Measurements from ENCODE around the gene AURKB.
"Not testable (repeated sequence)": the region's sequence is repeated elsewhere in the genome, so short reads cannot be mapped to it uniquely, and the experiment has no call there.

Gene AURKB

GRCh38 chr17:8189041-8189710, 21.2 kb downstream of the AURKB start:
- no peak for DNase-seq (ENCODE audit: low read depth in 2 of 2)

GRCh38 chr17:8188263-8188839, 22.0 kb downstream of the AURKB start:
- no peak for DNase-seq (ENCODE audit: low read depth in 2 of 2)

DNA sequence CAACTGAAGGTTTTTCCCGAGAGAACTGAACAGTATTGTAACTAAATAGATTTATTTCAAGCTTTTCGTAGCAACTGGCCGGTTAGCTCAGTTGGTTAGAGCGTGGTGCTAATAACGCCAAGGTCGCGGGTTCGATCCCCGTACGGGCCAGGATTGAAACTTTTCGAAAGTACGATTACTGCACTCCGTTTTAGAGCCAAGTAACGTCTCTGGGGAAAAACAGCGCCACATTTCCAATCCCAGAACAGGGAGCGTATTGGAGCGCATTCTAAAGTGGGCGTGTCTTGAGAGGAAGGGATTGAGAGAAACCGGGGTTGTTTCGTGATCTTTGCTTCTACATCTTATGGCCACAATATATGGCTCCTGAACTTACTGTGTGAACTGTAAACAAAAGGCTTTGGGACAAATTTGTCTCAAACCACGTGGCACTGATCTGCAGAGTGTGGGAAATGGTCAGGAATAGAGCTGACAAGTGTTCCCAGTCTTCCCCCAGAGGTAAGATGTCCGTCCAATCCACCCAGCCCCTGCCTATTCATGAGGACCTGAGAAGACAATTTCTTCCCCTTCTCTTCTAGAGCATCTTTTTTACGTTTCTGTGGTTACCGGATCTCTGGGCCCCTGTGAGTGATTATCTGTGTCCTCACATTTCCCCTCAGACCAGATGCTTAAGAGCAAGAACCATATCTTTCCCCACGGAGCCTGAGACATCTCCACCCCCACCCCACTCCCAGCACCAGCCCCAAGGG, 22.7 kb downstream of the AURKB start:
- peak; percentile 94 to 95 for DNase-seq (ENCODE audit: low read depth in 2 of 2)

DNA sequence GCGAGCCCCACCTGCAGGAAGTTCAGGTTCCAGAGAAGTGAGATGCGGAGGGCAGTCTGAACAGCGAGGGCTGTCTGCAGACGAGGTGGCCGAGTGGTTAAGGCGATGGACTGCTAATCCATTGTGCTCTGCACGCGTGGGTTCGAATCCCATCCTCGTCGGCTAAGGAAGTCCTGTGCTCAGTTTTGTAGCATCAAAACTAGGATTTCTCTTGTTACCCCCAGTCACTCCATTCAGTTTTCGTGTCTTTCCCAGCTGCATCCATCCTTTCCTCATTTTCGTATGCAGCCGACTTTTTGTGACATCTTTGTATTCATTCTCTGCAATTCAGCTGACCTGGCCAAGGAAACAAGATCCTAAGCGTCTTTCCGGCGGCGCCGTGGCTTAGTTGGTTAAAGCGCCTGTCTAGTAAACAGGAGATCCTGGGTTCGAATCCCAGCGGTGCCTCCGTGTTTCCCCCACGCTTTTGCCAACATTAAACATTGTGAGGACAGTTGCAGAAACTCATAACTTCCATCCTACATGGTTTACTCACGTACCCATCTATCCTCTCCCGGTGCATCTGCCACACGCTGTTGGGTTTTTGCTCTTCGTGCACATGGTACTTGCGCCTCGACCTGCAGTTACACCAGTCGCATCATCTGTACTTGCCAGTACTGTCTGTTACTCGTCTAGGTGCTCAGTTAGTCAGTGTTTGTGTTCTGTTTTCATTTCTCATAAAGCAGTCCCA, 23.4 kb downstream of the AURKB start:
- DNase-seq (ENCODE audit: low read depth in 2 of 2), result peak; percentile 96 to 99

DNA sequence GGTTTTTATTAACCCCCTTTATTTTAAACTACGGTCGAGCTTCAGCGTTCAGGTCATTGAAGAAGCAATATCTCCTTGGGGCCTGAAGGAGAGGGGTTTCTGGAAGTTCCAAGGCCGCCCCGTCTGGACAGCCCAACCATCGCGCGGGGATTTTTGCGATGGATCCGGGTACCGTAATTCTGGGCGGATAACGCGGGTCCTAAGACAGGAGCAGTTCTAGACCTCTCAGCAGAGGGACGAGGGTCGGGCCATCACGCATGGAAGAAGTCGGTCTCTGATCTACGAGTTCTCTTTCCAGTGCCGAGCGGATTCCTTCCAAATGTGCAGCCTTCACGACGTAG, 24.0 kb downstream of the AURKB start:
- DNase-seq (ENCODE audit: low read depth in 2 of 2), result no peak

DNA sequence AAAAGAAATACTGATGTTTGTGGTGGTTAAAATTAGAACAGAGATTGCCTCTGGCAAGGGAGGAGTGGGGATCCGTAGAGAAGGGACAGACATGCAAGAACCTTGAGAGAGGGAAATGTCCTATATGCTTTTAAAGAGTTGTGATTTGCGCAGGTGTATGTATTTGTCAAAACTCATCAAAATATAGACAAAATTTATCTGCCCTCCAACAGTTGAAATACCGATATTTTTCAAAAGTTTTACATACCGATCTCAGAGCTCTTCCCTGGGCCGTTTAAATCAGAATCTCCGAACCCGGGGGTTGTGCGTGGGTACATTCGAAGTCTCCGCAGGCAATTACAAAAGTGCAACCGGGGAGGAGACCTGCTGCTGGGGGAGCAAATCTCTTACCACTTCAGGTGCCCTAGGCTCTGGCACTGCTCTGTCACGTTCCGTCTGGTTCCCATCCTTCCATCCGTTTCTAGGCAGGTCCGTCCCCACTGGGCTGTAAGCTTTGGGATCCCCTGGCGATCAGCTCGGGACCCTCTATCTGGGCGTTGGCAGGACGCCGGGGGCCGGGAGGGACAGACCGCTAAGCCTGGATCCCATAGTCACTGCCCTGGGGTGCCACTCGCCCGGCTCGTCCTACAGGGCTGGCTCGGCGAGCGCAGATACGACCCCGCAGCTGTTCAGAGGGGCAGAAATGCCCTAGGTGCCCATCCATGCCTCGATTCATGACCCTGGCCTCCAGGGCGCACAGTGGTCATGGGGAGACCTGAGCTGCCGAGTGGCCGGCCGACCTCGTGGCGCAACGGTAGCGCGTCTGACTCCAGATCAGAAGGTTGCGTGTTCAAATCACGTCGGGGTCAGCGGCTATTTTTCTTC, 24.6 kb downstream of the AURKB start:
- DNase-seq (ENCODE audit: low read depth in 2 of 2), result peak; percentile 90 to 94

DNA sequence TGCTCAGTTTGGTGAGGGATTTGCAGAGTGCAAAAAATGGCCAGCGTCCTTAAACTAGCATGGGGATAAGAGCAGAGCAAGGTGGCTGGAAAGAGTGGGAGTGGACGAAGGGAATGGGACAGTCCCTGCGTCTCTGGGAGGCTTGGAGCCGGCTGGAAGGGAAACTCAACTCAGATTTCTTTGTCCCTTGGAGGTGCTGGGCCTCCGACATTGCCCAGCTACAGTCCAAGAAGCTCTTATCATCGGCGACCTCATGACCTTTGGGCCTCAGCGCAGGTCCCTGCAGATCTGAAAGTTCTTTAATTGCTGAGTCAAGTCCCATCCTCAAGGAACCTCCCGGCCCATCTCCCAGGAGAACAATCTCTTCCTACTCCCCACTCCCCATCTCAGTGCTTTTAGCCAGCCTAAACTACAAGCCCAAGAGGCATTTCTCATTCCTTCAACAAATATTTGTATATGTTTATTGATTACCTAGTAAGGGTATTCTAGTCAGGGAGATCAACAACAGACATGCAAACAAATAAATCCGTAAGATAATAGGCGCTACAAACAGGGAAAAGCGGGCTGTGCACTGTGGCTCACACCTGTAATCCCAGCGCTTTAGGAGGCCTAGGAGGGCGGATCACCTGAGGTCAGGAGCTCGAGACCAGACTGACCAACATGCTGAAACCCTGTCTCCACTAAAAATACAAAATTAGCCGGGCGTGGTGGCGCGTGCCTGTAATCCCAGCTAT, 33.2 kb downstream of the AURKB start:
- no peak for DNase-seq (ENCODE audit: low read depth in 2 of 2)

DNA sequence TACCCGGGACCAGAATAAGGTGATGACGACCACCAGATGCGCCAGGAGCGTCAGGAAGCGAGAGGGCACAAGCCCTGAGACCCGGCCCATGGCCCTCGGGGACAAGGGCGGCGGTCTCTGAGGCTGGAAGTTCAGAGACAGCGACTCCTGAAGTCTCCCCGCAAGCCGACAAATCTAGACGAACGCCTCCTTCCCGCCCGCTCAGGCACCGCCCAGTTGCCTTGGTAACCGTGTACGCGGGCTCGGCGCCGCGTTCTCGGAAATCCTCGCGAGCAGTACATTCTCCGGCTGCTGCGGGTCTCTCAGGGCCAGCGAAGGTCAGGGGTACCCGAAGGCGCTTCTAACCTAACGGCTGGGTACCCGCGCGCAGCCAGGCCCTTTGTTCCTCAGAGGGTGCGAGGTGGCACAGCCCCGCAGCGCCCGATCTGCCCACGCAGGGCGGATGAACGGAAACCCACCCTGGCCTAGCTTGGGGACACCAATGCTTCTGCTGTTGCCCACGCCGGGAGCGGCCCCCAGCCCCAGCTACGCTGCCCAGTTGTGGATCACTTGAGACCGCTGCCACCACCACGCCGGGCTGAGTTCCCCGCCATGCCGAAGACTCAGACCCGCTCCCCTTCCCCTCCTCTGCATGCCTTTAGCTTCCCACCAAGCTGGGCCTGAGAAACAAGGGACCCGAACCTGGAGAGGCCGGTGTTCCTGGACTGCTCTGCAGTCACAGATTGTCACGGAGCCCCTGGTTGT, 34.0 kb downstream of the AURKB start, which contains the start of gene TMEM107:
Gene TMEM107, minus strand, starts transcription at position 184 of the 744 bp plus-strand sequence. Its CDS starts 94 bp downstream, at position 90.
- DNase-seq (ENCODE audit: low read depth in 2 of 2), result peak; percentile 78 to 80

DNA sequence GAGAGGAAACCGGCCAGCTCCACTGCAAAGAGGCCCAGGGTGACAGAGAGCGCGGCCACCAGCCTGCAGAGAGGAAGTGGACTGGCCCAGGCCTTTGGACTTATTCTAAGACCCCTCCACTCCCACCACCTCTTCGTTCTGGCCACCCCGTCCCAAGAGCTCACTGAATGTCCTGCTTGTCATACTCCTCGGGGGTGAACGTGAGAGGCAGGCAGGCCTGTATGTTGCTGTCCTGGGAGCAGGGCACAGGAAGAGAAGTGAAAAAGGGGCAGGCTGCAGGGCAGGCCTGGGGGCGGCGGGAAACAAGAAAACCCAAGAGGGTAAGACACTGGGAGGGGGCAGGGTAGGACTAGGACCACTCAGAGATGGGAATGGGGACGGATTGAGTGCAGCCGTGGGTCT, 34.6 kb downstream of the AURKB start:
- DNase-seq (ENCODE audit: low read depth in 2 of 2), result no peak

- no peak for DNase-seq (ENCODE audit: low read depth in 2 of 2)
These were observed 36.5 kb downstream of the AURKB start for GRCh38 chr17:8173871-8174322.

GRCh38 chr17:8173056-8173870, 37.1 kb downstream of the AURKB start:
- DNase-seq (ENCODE audit: low read depth in 2 of 2), result peak; percentile 73 to 77

DNA sequence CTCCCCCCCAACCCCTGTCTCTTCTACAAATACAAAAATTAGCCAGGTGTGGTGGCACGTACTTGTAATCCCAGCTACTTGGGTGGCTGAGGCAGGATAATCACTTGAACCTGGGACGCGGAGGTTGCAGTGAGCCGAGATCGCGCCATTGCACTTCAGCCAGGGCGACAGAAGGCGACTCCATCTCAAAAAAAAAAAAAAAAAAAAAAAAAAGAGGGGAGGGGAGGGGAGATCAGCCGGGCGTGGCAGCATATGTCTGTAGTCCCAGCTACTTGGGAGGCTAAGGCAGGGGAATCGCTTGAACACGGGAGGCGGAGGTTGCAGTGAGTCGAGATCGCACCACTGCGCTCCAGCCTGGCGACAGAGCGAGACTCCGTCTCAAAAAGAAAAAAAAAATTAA, 40.2 kb downstream of the AURKB start:
- not testable (repeated sequence) for DNase-seq (ENCODE audit: low read depth in 2 of 2)

- no peak for DNase-seq (ENCODE audit: low read depth in 2 of 2)
These were observed 42.8 kb downstream of the AURKB start for GRCh38 chr17:8167526-8167925.

- DNase-seq (ENCODE audit: low read depth in 2 of 2), result no peak
These were observed 43.6 kb downstream of the AURKB start for GRCh38 chr17:8166731-8167130.

DNA sequence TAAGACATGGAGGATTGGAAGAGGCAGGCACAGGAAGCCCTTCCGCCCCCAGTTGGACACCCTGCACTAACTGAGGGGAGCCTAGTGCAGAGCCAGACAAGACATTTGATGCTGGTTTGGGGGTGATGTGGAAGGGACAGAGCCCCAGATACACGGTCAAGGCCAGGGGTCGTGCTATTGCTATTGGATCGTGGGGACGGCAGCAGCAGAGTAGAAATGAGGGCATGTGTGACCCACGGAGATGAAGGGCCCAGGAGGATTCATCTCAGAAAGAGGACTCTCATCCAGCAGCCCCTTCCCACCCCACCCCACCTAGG, 45.6 kb downstream of the AURKB start:
- DNase-seq (ENCODE audit: low read depth in 2 of 2), result no peak

- DNase-seq (ENCODE audit: low read depth in 2 of 2), result peak in 1 of 2 donors; percentile 59
These were observed 46.2 kb downstream of the AURKB start for GRCh38 chr17:8163978-8164814.

GRCh38 chr17:8162997-8163977, 47.1 kb downstream of the AURKB start:
- no peak for DNase-seq (ENCODE audit: low read depth in 2 of 2)

Measured in activated CD4-positive, alpha-beta T cell treated with anti-CD3 and anti-CD28 coated beads for 24 hours (primary cell).